Measurements from ENCODE around the gene GSAP.

Gene GSAP

DNA sequence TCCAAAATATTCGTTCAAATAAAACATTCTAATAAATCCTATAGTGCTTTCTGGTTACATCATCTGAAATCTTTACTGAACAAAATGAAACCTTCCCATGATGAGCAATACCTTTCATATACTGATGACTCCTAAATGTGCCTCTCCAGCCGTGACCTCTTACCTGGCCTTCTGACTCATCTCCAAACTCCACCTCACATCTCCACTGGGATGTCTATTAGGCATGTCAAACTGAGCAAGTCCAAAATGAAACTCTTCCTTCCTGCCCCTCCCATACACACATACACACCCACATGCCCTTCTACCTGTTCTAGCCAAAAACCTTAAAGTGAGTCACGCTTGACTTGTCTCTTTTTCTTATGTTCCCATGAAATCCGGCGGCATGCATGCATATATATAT lies 22.9 kb downstream of the GSAP start:
- peaks cover 17% of the 10 kb centered on the region for H3K4me1 ChIP-seq (ENCODE audit: insufficient read depth, poor library complexity, severe bottlenecking)
- peak; percentile 88 for DNase-seq (ENCODE audit: low spot score)

DNA sequence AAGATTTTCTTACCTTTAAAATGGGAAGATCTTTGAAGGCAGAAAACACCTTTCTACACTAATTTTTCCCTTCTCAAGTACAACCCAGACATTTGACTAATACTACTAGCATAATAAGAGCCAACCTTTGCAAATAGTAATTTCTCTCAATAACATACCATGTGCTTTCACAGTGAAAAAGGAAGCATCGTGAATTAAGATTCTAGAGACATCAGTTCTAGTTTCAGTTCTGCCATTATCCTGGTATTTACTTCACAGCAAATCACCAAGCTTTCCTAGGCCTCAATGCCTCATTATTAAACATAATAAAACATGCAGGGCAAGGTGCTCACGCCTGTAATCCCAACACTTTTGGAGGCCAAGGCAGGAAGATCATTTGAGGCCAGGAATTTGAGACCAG lies 24.9 kb downstream of the GSAP start:
- H3K27me3 ChIP-seq (ENCODE audit: insufficient read depth, poor library complexity, severe bottlenecking) = no peaks in the 10 kb centered on the region
- H3K9me3 ChIP-seq (ENCODE audit: severe bottlenecking) = no peaks in the 10 kb centered on the region
- ATAC-seq (ENCODE audit: low read depth) (no peak), DNase-seq (ENCODE audit: low spot score) (no peak)
- no peak overlapping the region for H3K4me3 ChIP-seq (ENCODE audit: severe bottlenecking)
- H3K36me3 ChIP-seq (ENCODE audit: low read depth) = no peaks in the 10 kb centered on the region; the same call in 1 of the 2 replicates
- peaks cover 17% of the 10 kb centered on the region for H3K4me1 ChIP-seq (ENCODE audit: insufficient read depth, poor library complexity, severe bottlenecking)
- no peak overlapping the region for H3K27ac ChIP-seq (ENCODE audit: poor library complexity, severe bottlenecking)
- TF ChIP-seq, protein P1, sequence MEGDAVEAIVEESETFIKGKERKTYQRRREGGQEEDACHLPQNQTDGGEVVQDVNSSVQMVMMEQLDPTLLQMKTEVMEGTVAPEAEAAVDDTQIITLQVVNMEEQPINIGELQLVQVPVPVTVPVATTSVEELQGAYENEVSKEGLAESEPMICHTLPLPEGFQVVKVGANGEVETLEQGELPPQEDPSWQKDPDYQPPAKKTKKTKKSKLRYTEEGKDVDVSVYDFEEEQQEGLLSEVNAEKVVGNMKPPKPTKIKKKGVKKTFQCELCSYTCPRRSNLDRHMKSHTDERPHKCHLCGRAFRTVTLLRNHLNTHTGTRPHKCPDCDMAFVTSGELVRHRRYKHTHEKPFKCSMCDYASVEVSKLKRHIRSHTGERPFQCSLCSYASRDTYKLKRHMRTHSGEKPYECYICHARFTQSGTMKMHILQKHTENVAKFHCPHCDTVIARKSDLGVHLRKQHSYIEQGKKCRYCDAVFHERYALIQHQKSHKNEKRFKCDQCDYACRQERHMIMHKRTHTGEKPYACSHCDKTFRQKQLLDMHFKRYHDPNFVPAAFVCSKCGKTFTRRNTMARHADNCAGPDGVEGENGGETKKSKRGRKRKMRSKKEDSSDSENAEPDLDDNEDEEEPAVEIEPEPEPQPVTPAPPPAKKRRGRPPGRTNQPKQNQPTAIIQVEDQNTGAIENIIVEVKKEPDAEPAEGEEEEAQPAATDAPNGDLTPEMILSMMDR (IDR thresholded peaks at IDR 0.05; ENCODE audit: poor library complexity, severe bottlenecking) = no peak

More for the DNA sequence above, 22.9 kb downstream of the GSAP start:
- Histone ChIP-seq H3K36me3 (ENCODE audit: low read depth) (no peaks in the 10 kb centered on the region; the same call in 1 of the 2 replicates), H3K27me3 (ENCODE audit: insufficient read depth, poor library complexity, severe bottlenecking) (no peaks in the 10 kb centered on the region), H3K9me3 (ENCODE audit: severe bottlenecking) (no peaks in the 10 kb centered on the region), H3K4me3 (ENCODE audit: severe bottlenecking) (no peak overlapping the region), H3K27ac (ENCODE audit: poor library complexity, severe bottlenecking) (peak overlapping the region; percentile 74)
- TF ChIP-seq, protein P1 (IDR thresholded peaks at IDR 0.05; ENCODE audit: poor library complexity, severe bottlenecking) = no peak
- peak; percentile 99 for ATAC-seq (ENCODE audit: low read depth)

DNA sequence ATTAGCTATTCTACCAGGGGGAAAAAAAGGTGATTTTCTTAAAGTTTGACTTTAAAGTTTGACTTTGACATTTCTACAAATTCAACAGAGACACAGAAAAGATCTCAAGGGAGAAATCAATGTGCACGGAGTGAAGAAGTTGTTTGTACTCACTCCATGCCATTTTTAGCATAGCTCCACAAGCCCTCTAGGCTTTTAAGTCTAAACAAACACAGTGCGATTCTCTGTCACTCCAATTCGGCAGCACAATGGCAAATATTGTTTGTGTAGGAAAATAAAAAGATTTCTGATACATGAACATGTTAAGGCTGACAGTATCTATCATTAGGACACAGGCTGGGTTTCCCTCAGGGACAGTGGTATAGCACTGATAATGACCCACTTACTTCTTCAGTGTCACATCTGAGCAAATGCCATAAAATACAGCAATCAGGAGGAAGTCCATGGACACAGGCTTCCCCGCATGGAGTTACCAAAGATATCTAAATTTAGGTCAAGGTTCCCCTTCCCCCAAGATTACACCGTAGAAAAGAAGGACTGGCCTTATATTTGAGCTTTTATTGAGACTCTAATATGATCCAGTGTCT lies 28.0 kb downstream of the GSAP start:
- H3K4me3 ChIP-seq (ENCODE audit: severe bottlenecking) = no peak overlapping the region
- TF ChIP-seq, protein P1 (IDR thresholded peaks at IDR 0.05; ENCODE audit: poor library complexity, severe bottlenecking) = no peak
- DNase-seq (ENCODE audit: low spot score) (no peak), ATAC-seq (ENCODE audit: low read depth) (no peak)
- H3K4me1 ChIP-seq (ENCODE audit: insufficient read depth, poor library complexity, severe bottlenecking) = peaks cover 7% of the 10 kb centered on the region
- no peaks in the 10 kb centered on the region for H3K36me3 ChIP-seq (ENCODE audit: low read depth)
- H3K27ac ChIP-seq (ENCODE audit: poor library complexity, severe bottlenecking) = no peak overlapping the region
- no peaks in the 10 kb centered on the region for H3K27me3 ChIP-seq (ENCODE audit: insufficient read depth, poor library complexity, severe bottlenecking)
- no peaks in the 10 kb centered on the region for H3K9me3 ChIP-seq (ENCODE audit: severe bottlenecking)

DNA sequence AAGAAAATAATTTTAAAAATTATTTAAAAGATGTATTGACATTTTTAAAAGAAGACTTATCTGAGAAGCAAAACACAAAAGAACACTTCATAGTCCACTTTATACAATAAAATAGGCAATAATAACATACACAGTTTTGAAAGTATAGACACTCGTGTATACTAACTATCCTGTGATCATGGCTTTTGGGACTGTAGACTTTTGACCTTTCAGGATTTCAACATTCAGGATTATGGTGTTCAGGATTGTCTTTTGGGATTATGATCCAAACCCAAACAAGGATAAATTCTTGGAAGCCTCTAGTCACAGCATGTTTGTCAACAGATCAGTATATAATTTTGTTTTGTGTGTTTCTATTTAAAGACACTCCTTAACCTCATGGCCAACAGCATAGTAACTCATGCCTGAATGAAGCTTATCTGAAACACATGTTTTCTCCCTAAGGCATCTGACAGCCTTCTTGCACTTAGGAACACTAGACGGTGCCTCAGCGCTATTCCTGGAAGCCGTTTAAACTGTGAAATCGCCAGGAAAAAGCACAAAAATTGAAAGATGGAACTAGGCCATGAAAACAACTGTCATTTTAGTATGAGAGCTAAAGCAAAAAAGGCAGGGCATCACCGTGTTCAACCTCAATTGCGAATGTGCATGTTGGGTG lies 29.9 kb downstream of the GSAP start:
- no peak for ATAC-seq (ENCODE audit: low read depth)
- DNase-seq (ENCODE audit: low spot score) = no peak
- H3K4me3 ChIP-seq (ENCODE audit: severe bottlenecking) = no peak overlapping the region
- no peaks in the 10 kb centered on the region for H3K27me3 ChIP-seq (ENCODE audit: insufficient read depth, poor library complexity, severe bottlenecking)
- no peaks in the 10 kb centered on the region for H3K9me3 ChIP-seq (ENCODE audit: severe bottlenecking)
- TF ChIP-seq, protein P1 (IDR thresholded peaks at IDR 0.05; ENCODE audit: poor library complexity, severe bottlenecking) = no peak
- H3K4me1 ChIP-seq (ENCODE audit: insufficient read depth, poor library complexity, severe bottlenecking) = no peaks in the 10 kb centered on the region
- no peaks in the 10 kb centered on the region for H3K36me3 ChIP-seq (ENCODE audit: low read depth)
- no peak overlapping the region for H3K27ac ChIP-seq (ENCODE audit: poor library complexity, severe bottlenecking)

DNA sequence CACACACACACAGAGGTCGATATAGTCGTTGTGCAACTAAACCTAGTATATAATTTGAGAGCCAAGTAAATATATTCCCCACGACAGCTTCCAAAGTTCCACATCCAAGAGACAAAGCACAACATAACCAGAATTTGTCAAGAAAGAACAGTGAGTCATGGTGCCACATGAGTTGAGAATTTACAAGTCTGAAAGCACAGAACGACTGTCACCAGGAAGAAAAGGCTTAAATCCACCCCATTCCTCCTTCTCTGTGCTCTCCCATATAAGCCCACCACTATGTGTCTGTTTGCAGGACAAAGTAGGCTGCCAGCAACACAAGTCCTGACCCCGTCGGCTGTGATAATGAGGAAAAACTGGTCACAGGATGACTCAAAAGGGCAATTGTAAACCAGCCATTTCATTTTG lies 32.8 kb downstream of the GSAP start:
- TF ChIP-seq, protein P1 (IDR thresholded peaks at IDR 0.05; ENCODE audit: poor library complexity, severe bottlenecking) = no peak
- ATAC-seq (ENCODE audit: low read depth) = no peak
- no peak overlapping the region for H3K4me3 ChIP-seq (ENCODE audit: severe bottlenecking)
- no peaks in the 10 kb centered on the region for H3K4me1 ChIP-seq (ENCODE audit: insufficient read depth, poor library complexity, severe bottlenecking)
- no peak for DNase-seq (ENCODE audit: low spot score)
- no peaks in the 10 kb centered on the region for H3K36me3 ChIP-seq (ENCODE audit: low read depth)
- no peak overlapping the region for H3K27ac ChIP-seq (ENCODE audit: poor library complexity, severe bottlenecking)
- H3K9me3 ChIP-seq (ENCODE audit: severe bottlenecking) = no peaks in the 10 kb centered on the region
- no peaks in the 10 kb centered on the region for H3K27me3 ChIP-seq (ENCODE audit: insufficient read depth, poor library complexity, severe bottlenecking)

Measured in RWPE2 (cell line).